H1 (cell line): ENCODE measurements around the gene UBE4A. TPM values are rescaled to one million over a fixed set of nuclear protein-coding genes. Genes with fewer than 3 reads are reported as not detected.

Experiments used
- CTCF ChIA-PET: fragments of 300-600 bp; sonication (Branson Sonifier 250); formaldehyde crosslinking; loops from one replicate; lab custom pipeline; 2021; ENCODE audit not compliant: partially characterized antibody; lab: Charles Lee
- POLR2A ChIA-PET: fragments of 300-600 bp; sonication (Branson Sonifier 250); formaldehyde crosslinking; loops from one replicate; lab custom pipeline; 2021; ENCODE audit warnings: inconsistent platforms; ENCODE audit not compliant: partially characterized antibody; lab: Charles Lee
- DNase-seq, 2 experiments: peaks; one replicate each; pipeline versions ENCODE4 v3.0.0 to v3.0.0-alpha.2; 2010 to 2022; ENCODE audit warnings: low spot score in 2 of 2, low read depth in 1 of 2, mixed read lengths in 1 of 2
- FAIRE-seq: peaks from 2 replicates; lab custom pipeline; 2011; peaks lifted over from hg19 to GRCh38; lab: Jason Lieb, UNC
- H2AFZ ChIP-seq: 2 replicates; pipeline ENCODE4 v1.8.1; 2012; ENCODE audit warnings: low read length, inconsistent platforms
- H2AK5ac ChIP-seq: 2 replicates; pipeline ENCODE4 v1.6.1; 2013; ENCODE audit warnings: low read depth, low read length
- H2BK120ac ChIP-seq: replicated peaks from 2 replicates; pipeline ENCODE3; 2013; ENCODE audit warnings: low read depth, low read length, inconsistent platforms
- H2BK12ac ChIP-seq: 2 replicates; pipeline ENCODE4 v1.6.1; 2013; ENCODE audit warnings: low read depth, low read length
- H2BK15ac ChIP-seq: 2 replicates; pipeline ENCODE4 v1.6.1; 2013; ENCODE audit warnings: low read length
- H2BK20ac ChIP-seq: 2 replicates; pipeline ENCODE4 v1.6.1; 2013; ENCODE audit warnings: low read length
- H2BK5ac ChIP-seq: 2 replicates; pipeline ENCODE4 v1.6.1; 2013; ENCODE audit warnings: low read depth, low read length
- H3K14ac ChIP-seq: 2 replicates; pipeline ENCODE4 v1.6.1; 2013; ENCODE audit warnings: inconsistent platforms; ENCODE audit not compliant: insufficient read length
- H3K18ac ChIP-seq: 2 replicates; pipeline ENCODE4 v1.6.1; 2013; ENCODE audit warnings: low read length; ENCODE audit errors: extremely low read depth
- H3K23ac ChIP-seq: 2 replicates; pipeline ENCODE4 v1.6.1; 2013; ENCODE audit warnings: inconsistent platforms; ENCODE audit not compliant: insufficient read length
- H3K23me2 ChIP-seq: 2 replicates; pipeline ENCODE4 v1.6.1; 2013; ENCODE audit warnings: low read depth, low read length
- H3K27ac ChIP-seq: 2 replicates; pipeline ENCODE4 v1.6.1; 2011; ENCODE audit warnings: low read depth, low read length, inconsistent platforms
- H3K27me3 ChIP-seq, 4 experiments: replicated peaks in 1 of 4; 1 replicate in 1 of 4; 2 replicates in 3 of 4; pipeline versions ENCODE4 v1.6.1 to v1.8.1; 2011 to 2013; ENCODE audit warnings: low read length in 3 of 4, mild to moderate bottlenecking in 3 of 4, inconsistent platforms in 2 of 4, mixed read lengths in 2 of 4, moderate library complexity in 1 of 4; ENCODE audit not compliant: control insufficient read depth in 3 of 4, insufficient read depth in 3 of 4; ENCODE audit errors: extremely low read depth in 1 of 4
- H3K36me3 ChIP-seq, 4 experiments: 2 replicates each; pipeline versions ENCODE4 v1.6.1 to v1.8.1; 2011 to 2013; ENCODE audit warnings: mild to moderate bottlenecking in 4 of 4, low read length in 3 of 4, moderate library complexity in 2 of 4, control low read depth in 1 of 4, inconsistent platforms in 1 of 4; ENCODE audit not compliant: insufficient read depth in 4 of 4, control insufficient read depth in 2 of 4
- H3K4ac ChIP-seq: replicated peaks from 2 replicates; pipeline ENCODE3; 2013; ENCODE audit warnings: low read length, low read depth, mixed read lengths, inconsistent platforms; ENCODE audit not compliant: insufficient read length
- H3K4me1 ChIP-seq, 4 experiments: replicated peaks in 1 of 4; 1 replicate in 1 of 4; 2 replicates in 3 of 4; pipeline versions ENCODE4 v1.6.1 to v1.8.1; 2011 to 2013; ENCODE audit warnings: low read length in 3 of 4, inconsistent platforms in 2 of 4, mixed read lengths in 1 of 4; ENCODE audit not compliant: insufficient read depth in 4 of 4, control insufficient read depth in 3 of 4
- H3K4me2 ChIP-seq, 2 experiments: 2 replicates each; pipeline versions ENCODE4 v1.6.1 to v1.8.1; 2011 to 2013; ENCODE audit warnings: low read depth in 2 of 2, low read length in 2 of 2, control low read depth in 1 of 2, inconsistent platforms in 1 of 2, mild to moderate bottlenecking in 1 of 2; ENCODE audit not compliant: insufficient read depth in 1 of 2
- H3K4me3 ChIP-seq, 4 experiments: fragments of 200-600, 300-600 bp in 1 of 4; sonication (generic), shearing (Covaris generic), sonication (Bioruptor Twin) in 1 of 4; 2 replicates each; pipeline versions ENCODE4 v1.5.1 to v1.8.1; 2011 to 2016; ENCODE audit warnings: low read length in 4 of 4, low read depth in 3 of 4, control low read depth in 2 of 4, inconsistent platforms in 2 of 4, mild to moderate bottlenecking in 2 of 4, mixed read lengths in 1 of 4, moderate library complexity in 1 of 4; ENCODE audit not compliant: insufficient read depth in 2 of 4; ENCODE audit errors: extremely low read depth in 1 of 4
- H3K56ac ChIP-seq: replicated peaks from 2 replicates; pipeline ENCODE3; 2013; ENCODE audit warnings: low read depth, mild to moderate bottlenecking, mixed read lengths, low read length, inconsistent platforms; ENCODE audit not compliant: insufficient read length
- H3K79me1 ChIP-seq: 2 replicates; pipeline ENCODE4 v1.6.1; 2013; ENCODE audit warnings: low read depth, low read length, control low read depth
- H3K79me2 ChIP-seq, 2 experiments: 2 replicates each; pipeline versions ENCODE4 v1.6.1 to v1.8.1; 2012 to 2013; ENCODE audit warnings: low read length in 2 of 2, mild to moderate bottlenecking in 2 of 2, inconsistent platforms in 1 of 2; ENCODE audit not compliant: insufficient read depth in 2 of 2, control insufficient read depth in 1 of 2
- H3K9ac ChIP-seq, 4 experiments: replicated peaks in 1 of 4; 1 replicate in 1 of 4; 2 replicates in 3 of 4; pipeline versions ENCODE4 v1.6.1 to v1.8.1; 2011 to 2013; ENCODE audit warnings: low read depth in 3 of 4, low read length in 3 of 4, control low read depth in 2 of 4, mild to moderate bottlenecking in 2 of 4, moderate library complexity in 2 of 4, inconsistent platforms in 1 of 4; ENCODE audit errors: extremely low read depth in 1 of 4
- H3K9me3 ChIP-seq, 2 experiments: 2 replicates each; pipeline versions ENCODE4 v1.6.1 to v1.8.1; 2012 to 2013; ENCODE audit warnings: mild to moderate bottlenecking in 2 of 2, moderate library complexity in 2 of 2, control low read depth in 1 of 2, inconsistent platforms in 1 of 2, low read depth in 1 of 2, low read length in 1 of 2, mixed read lengths in 1 of 2; ENCODE audit not compliant: insufficient read depth in 2 of 2
- H4K20me1 ChIP-seq, 2 experiments: replicated peaks in 1 of 2; 2 replicates each; pipeline versions ENCODE3 to v1.8.1; 2011 to 2013; ENCODE audit warnings: inconsistent platforms in 2 of 2, low read length in 2 of 2, mild to moderate bottlenecking in 1 of 2; ENCODE audit not compliant: insufficient read depth in 2 of 2, control insufficient read depth in 1 of 2
- H4K5ac ChIP-seq: 2 replicates; pipeline ENCODE4 v1.6.1; 2013; ENCODE audit warnings: low read length, low read depth, mixed read lengths, inconsistent platforms; ENCODE audit not compliant: insufficient read length
- H4K8ac ChIP-seq: 2 replicates; pipeline ENCODE4 v1.8.0; 2013; ENCODE audit warnings: mild to moderate bottlenecking, moderate library complexity, low read length, inconsistent platforms; ENCODE audit not compliant: insufficient read depth; ENCODE audit errors: extremely low read depth
- H4K91ac ChIP-seq: replicated peaks from 2 replicates; pipeline ENCODE3; 2013; ENCODE audit warnings: low read length, mixed read lengths, inconsistent platforms; ENCODE audit not compliant: insufficient read length
- HDAC2 ChIP-seq, 2 experiments: fragments of 300-600 bp in 1 of 2; sonication (generic) in 1 of 2; IDR thresholded peaks; 2 replicates each; pipeline ENCODE4 v1.6.1; 2011 to 2012; ENCODE audit warnings: low read depth in 2 of 2, low read length in 2 of 2, mild to moderate bottlenecking in 2 of 2, moderate library complexity in 2 of 2, borderline replicate concordance in 1 of 2, inconsistent platforms in 1 of 2
- PHF8 ChIP-seq: fragments of 200-600 bp; sonication (generic); conservative IDR thresholded peaks from 2 replicates; pipeline ENCODE4 v1.7.1; 2012; ENCODE audit warnings: low read depth, mild to moderate bottlenecking, inconsistent platforms, low read length, moderate library complexity
- RAD21 ChIP-seq, 2 experiments: IDR thresholded peaks in 1 of 2; conservative IDR thresholded peaks in 1 of 2; 2 replicates each; pipeline ENCODE4 v1.6.1; 2011; ENCODE audit warnings: low read depth in 2 of 2, low read length in 2 of 2, improper control_type of control experiment in 1 of 2, inconsistent platforms in 1 of 2, mild to moderate bottlenecking in 1 of 2, moderate library complexity in 1 of 2
- RFX5 ChIP-seq: IDR thresholded peaks from 2 replicates; pipeline ENCODE4 v1.6.1; 2011; ENCODE audit warnings: low read depth, low read length, improper control_type of control experiment, borderline replicate concordance
- WGBS, 2 experiments: shearing (Covaris generic) in 1 of 2; methylation state at CpG; one replicate each; pipeline versions ENCODE4 v1.1.6 to v1.1.7; 2013 to 2015; ENCODE audit warnings: low lambda C conversion rate in 2 of 2, mixed read lengths in 2 of 2, inconsistent platforms in 1 of 2, low coverage in 1 of 2, missing lambda C conversion rate in 1 of 2; ENCODE audit not compliant: insufficient replicate concordance in 2 of 2, insufficient coverage in 1 of 2, insufficient read length in 1 of 2; ENCODE audit errors: extremely low coverage in 1 of 2, missing lambda C conversion rate in 1 of 2; 5-methylcytosine and 5-hydroxymethylcytosine counted together
- polyA plus RNA-seq, 7 experiments: library from polyadenylated mRNA; depleted of rRNA in 3 of 7; stranded (reverse) in 5 of 7; unstranded in 2 of 7; fragments of >200 nt in 5 of 7; fragments of 200-250 nt in 2 of 7; gene quantifications; 1 replicate in 5 of 7; 2 replicates in 1 of 7; 4 replicates in 1 of 7; pipeline versions ENCODE4 v1.2.1 to v1.2.3, GENCODE V29; 2011 to 2013; ENCODE audit warnings: missing spikeins in 2 of 7, mixed read lengths in 2 of 7
- total RNA-seq: library from RNA; stranded (reverse); fragmentation: NEBNext Ultra II Directional; extraction: Animal tissue kit (Norgen Biotek cat#: 25700); gene quantifications from 2 replicates; pipeline ENCODE4 v1.2.1, GENCODE V29; 2021
- TF ChIP-seq, protein P1 (sequence below), 3 experiments: IDR thresholded peaks; 1 replicate in 2 of 3; 2 replicates in 1 of 3; pipeline versions ENCODE4 v1.5.1 to v1.6.1; 2011; ENCODE audit warnings: low read length in 3 of 3, mild to moderate bottlenecking in 3 of 3, inconsistent platforms in 2 of 3, low read depth in 1 of 3, moderate library complexity in 1 of 3; ENCODE audit not compliant: insufficient read depth in 1 of 3; ENCODE audit errors: control extremely low read depth in 1 of 3
- TF ChIP-seq, protein P2 (sequence below): IDR thresholded peaks from 2 replicates; pipeline ENCODE4 v1.6.1; 2012; ENCODE audit warnings: inconsistent platforms

The UBE4A gene
- total and polyA plus RNA-seq, 2 of the 8 experiments (the other 6 are each of a cell fraction or from before 2014, with no cell fraction given): 11.3 to 34.5 TPM

DNA sequence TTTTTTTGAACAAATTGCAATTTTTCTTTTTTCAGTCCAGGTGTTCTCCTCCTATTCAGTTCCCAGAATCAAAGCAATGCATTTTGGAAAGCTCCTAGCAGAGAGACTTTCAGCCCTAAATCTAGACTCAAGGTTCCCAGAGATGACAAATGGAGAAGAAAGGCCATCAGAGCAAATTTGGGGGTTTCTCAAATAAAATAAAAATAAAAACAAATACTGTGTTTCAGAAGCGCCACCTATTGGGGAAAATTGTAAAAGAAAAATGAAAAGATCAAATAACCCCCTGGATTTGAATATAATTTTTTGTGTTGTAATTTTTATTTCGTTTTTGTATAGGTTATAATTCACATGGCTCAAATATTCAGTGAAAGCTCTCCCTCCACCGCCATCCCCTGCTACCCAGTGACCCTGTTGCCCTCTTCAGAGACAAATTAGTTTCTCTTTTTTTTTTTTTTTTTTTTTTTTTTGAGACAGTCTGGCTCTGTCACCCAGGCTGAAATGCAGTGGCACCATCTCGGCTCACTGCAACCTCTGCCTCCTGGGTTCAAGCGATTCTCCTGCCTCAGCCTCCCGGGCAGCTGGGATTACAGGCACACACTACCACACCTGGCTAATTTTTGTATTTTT, 6.2 kb upstream of the UBE4A start:
- Histone ChIP-seq H4K91ac (no peak overlapping the region), H3K36me3 (no peaks in the 10 kb centered on the region), H2BK5ac (no peak overlapping the region), H2AK5ac (no peak overlapping the region), H3K18ac (no peak overlapping the region), H3K79me2 (no peaks in the 10 kb centered on the region), H2BK15ac (no peak overlapping the region), H3K79me1 (no peaks in the 10 kb centered on the region), H3K4me3 (no peak overlapping the region), H3K4me1 (no peaks in the 10 kb centered on the region), H3K23ac (no peak overlapping the region), H3K27me3 (peaks cover 0 to 3% (median 1%) of the 10 kb centered on the region in 4 experiments; a peak in 2 of 7 replicates), H2BK12ac (no peak overlapping the region), H3K14ac (no peak overlapping the region), H4K5ac (no peak overlapping the region), H4K20me1 (no peaks in the 10 kb centered on the region), H3K56ac (no peak overlapping the region), H3K23me2 (no peaks in the 10 kb centered on the region), H2BK120ac (no peak overlapping the region), H3K9me3 (peaks cover 0 to 3% of the 10 kb centered on the region in 2 experiments; a peak in 1 of 4 replicates), H4K8ac (no peak overlapping the region), H3K4ac (no peak overlapping the region), H2AFZ (no peak overlapping the region), H2BK20ac (no peak overlapping the region), H3K27ac (no peak overlapping the region), H3K4me2 (no peak overlapping the region), H3K9ac (no peak overlapping the region)
- TF ChIP-seq RFX5: no peak
- no peak for TF ChIP-seq HDAC2 (IDR thresholded peaks at IDR 0.05; ENCODE audit: borderline replicate concordance in 1 of 2, low read depth in 2 of 2, low read length in 2 of 2)
- TF ChIP-seq PHF8: no peak
- TF ChIP-seq, protein P1, sequence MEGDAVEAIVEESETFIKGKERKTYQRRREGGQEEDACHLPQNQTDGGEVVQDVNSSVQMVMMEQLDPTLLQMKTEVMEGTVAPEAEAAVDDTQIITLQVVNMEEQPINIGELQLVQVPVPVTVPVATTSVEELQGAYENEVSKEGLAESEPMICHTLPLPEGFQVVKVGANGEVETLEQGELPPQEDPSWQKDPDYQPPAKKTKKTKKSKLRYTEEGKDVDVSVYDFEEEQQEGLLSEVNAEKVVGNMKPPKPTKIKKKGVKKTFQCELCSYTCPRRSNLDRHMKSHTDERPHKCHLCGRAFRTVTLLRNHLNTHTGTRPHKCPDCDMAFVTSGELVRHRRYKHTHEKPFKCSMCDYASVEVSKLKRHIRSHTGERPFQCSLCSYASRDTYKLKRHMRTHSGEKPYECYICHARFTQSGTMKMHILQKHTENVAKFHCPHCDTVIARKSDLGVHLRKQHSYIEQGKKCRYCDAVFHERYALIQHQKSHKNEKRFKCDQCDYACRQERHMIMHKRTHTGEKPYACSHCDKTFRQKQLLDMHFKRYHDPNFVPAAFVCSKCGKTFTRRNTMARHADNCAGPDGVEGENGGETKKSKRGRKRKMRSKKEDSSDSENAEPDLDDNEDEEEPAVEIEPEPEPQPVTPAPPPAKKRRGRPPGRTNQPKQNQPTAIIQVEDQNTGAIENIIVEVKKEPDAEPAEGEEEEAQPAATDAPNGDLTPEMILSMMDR (IDR thresholded peaks at IDR 0.05; ENCODE audit: control extremely low read depth in 1 of 3, insufficient read depth in 1 of 3, low read depth in 1 of 3, low read length in 3 of 3): peak in 1 of 3 experiments; percentile 13; a peak in 2 of 4 replicates
- TF ChIP-seq RAD21 (IDR thresholded peaks at IDR 0.05 in 1 of 2, conservative IDR thresholded peaks at IDR 0.05 in 1 of 2; ENCODE audit: low read depth in 2 of 2, low read length in 2 of 2): peak in 1 of 2 experiments; percentile 28
- TF ChIP-seq, protein P2, sequence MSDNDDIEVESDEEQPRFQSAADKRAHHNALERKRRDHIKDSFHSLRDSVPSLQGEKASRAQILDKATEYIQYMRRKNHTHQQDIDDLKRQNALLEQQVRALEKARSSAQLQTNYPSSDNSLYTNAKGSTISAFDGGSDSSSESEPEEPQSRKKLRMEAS: no peak
- no peak for DNase-seq
- 21% methylated on average over 6 of the region's 6 CpGs; no CpG with 5 or more reads in 1 of the 2 experiments for WGBS, 2 experiments
- FAIRE-seq: no peak
- ChIA-PET CTCF (interaction anchor here (0.7 to 8.9 kb wide), 9 partner anchors 13 to 222 kb away, joined by 3 to 52 read pairs (median 4); partner anchors contain the start of gene CD3D), POLR2A (no interaction called here)
